Smooth muscle cell (in vitro differentiated cells): ENCODE measurements around the gene SUPT16H. TPM values are rescaled to one million over a fixed set of nuclear protein-coding genes. Genes with fewer than 3 reads are reported as not detected.
"Not testable (repeated sequence)": the region's sequence is repeated elsewhere in the genome, so short reads cannot be mapped to it uniquely, and the experiment has no call there.

Source experiments
- DNase-seq: peaks from one replicate; lab custom pipeline; 2025; ENCODE audit not compliant: unreplicated experiment; lab: John Stamatoyannopoulos, UW
- H2AFZ ChIP-seq: fragments of 200-600 bp; sonication (generic); 2 replicates; pipeline ENCODE4 v1.6.0; 2016; ENCODE audit warnings: antibody characterized with exemption, low read depth, mild to moderate bottlenecking
- H3F3A ChIP-seq: fragments of 200-600 bp; sonication (generic); 2 replicates; pipeline ENCODE4 v1.6.0; 2017; ENCODE audit warnings: antibody characterized with exemption, low read depth
- H3K27ac ChIP-seq: fragments of 200-600 bp; sonication (generic); 2 replicates; pipeline ENCODE4 v1.5.1; 2016; ENCODE audit warnings: low read depth, mild to moderate bottlenecking
- H3K27me3 ChIP-seq: fragments of 200-600 bp; sonication (generic); 2 replicates; pipeline ENCODE4 v1.6.1; 2016; ENCODE audit warnings: low read depth, mild to moderate bottlenecking
- H3K36me3 ChIP-seq: fragments of 200-600 bp; sonication (generic); 2 replicates; pipeline ENCODE4 v1.5.1; 2016; ENCODE audit warnings: low read depth
- H3K4me1 ChIP-seq: fragments of 200-600 bp; sonication (generic); 2 replicates; pipeline ENCODE4 v1.5.1; 2016; ENCODE audit warnings: low read depth
- H3K4me2 ChIP-seq: fragments of 200-600 bp; sonication (generic); 2 replicates; pipeline ENCODE4 v1.6.0; 2016; ENCODE audit warnings: mild to moderate bottlenecking
- H3K4me3 ChIP-seq: fragments of 200-600 bp; sonication (generic); 2 replicates; pipeline ENCODE4 v1.5.1; 2016; ENCODE audit warnings: mild to moderate bottlenecking
- H3K79me2 ChIP-seq: fragments of 200-600 bp; sonication (generic); 2 replicates; pipeline ENCODE4 v1.6.0; 2016; ENCODE audit warnings: low read depth, mild to moderate bottlenecking
- H3K9ac ChIP-seq: fragments of 200-600 bp; sonication (generic); 2 replicates; pipeline ENCODE4 v1.6.0; 2016; ENCODE audit warnings: low read depth
- H3K9me3 ChIP-seq: fragments of 200-600 bp; sonication (generic); replicated peaks from 2 replicates; pipeline ENCODE4 v1.5.1; 2016; ENCODE audit warnings: low read depth
- H4K20me1 ChIP-seq: fragments of 200-600 bp; sonication (generic); 2 replicates; pipeline ENCODE4 v1.6.0; 2016; ENCODE audit warnings: low read depth
- CTCF ChIP-seq: fragments of 200-600 bp; sonication (generic); IDR thresholded peaks from 2 replicates; pipeline ENCODE4 v1.5.1; 2017; ENCODE audit warnings: borderline replicate concordance, mild to moderate bottlenecking, antibody characterized with exemption; ENCODE audit not compliant: insufficient read depth, poor library complexity, severe bottlenecking
- WGBS: methylation state at CpG from one replicate; pipeline ENCODE4 v1.1.7; 2016; ENCODE audit warnings: low lambda C conversion rate; 5-methylcytosine and 5-hydroxymethylcytosine counted together
- polyA plus RNA-seq: library from polyadenylated mRNA; unstranded; fragments of >200 nt; fragmentation: Nextera tagmentation; extraction: Ambion mirVana; gene quantifications from 2 replicates; pipeline ENCODE4 v1.2.1, GENCODE V29; 2016
- total RNA-seq: library from RNA; depleted of rRNA; stranded (reverse); fragments of >200 nt; gene quantifications from 2 replicates; pipeline ENCODE4 v1.2.3, GENCODE V29; 2014

SUPT16H gene
- total and polyA plus RNA-seq, 2 experiments from 2014 or later = 52.3 to 68.0 TPM

- under 1% methylated on average over 39 of the region's 39 CpGs for WGBS
- DNase-seq = peak; percentile 47
- Histone ChIP-seq H3K27ac (peak overlapping the region; percentile 97), H3K4me1 (peaks cover 23% of the 10 kb centered on the region), H2AFZ (peak overlapping the region; percentile 77), H3K9ac (peak overlapping the region; percentile 96), H3K4me3 (peak overlapping the region; percentile 84), H3K4me2 (peak overlapping the region; percentile 98), H3F3A (peaks cover 15% of the 10 kb centered on the region), H3K79me2 (peaks cover 55% of the 10 kb centered on the region), H3K36me3 (peaks cover 2% of the 10 kb centered on the region), H3K9me3 (no peaks in the 10 kb centered on the region), H4K20me1 (peaks cover 44% of the 10 kb centered on the region), H3K27me3 (no peaks in the 10 kb centered on the region)
- TF ChIP-seq CTCF = no peak
Measured at GRCh38 chr14:21382886-21383847, 652 bp downstream of the SUPT16H start.

- H3K4me2 ChIP-seq = peak overlapping the region; percentile 98
- H3K27me3 ChIP-seq = no peaks in the 10 kb centered on the region
- H3K9me3 ChIP-seq = no peaks in the 10 kb centered on the region
- peak overlapping the region; percentile 97 for H3K27ac ChIP-seq
- peaks cover 50% of the 10 kb centered on the region for H4K20me1 ChIP-seq
- peak overlapping the region; percentile 2 for H3K9ac ChIP-seq
- peak overlapping the region; percentile 84 for H3K4me3 ChIP-seq
- H3F3A ChIP-seq = peaks cover 15% of the 10 kb centered on the region
- no peak for TF ChIP-seq CTCF
- H3K36me3 ChIP-seq = no peaks in the 10 kb centered on the region
- H3K79me2 ChIP-seq = peaks cover 64% of the 10 kb centered on the region
- DNase-seq = no peak
- no peak overlapping the region for H2AFZ ChIP-seq
- H3K4me1 ChIP-seq = peaks cover 23% of the 10 kb centered on the region
Measured at GRCh38 chr14:21382095-21382494, 1.7 kb downstream of the SUPT16H start.

- Histone ChIP-seq H2AFZ (no peak overlapping the region), H3K79me2 (peaks cover 89% of the 10 kb centered on the region), H3K4me3 (no peak overlapping the region), H3K27me3 (no peaks in the 10 kb centered on the region), H4K20me1 (peaks cover 77% of the 10 kb centered on the region), H3F3A (peaks cover 8% of the 10 kb centered on the region), H3K9ac (no peak overlapping the region), H3K36me3 (no peaks in the 10 kb centered on the region), H3K4me1 (peaks cover 19% of the 10 kb centered on the region), H3K27ac (no peak overlapping the region), H3K9me3 (no peaks in the 10 kb centered on the region), H3K4me2 (no peak overlapping the region)
- no peak for TF ChIP-seq CTCF
- WGBS = 93% methylated on average over 6 of the region's 6 CpGs
- DNase-seq = no peak
Measured at GRCh38 chr14:21379338-21379737, 4.5 kb downstream of the SUPT16H start.

- peaks cover 9% of the 10 kb centered on the region for H3K36me3 ChIP-seq
- H3K27ac ChIP-seq = no peak overlapping the region
- TF ChIP-seq CTCF = no peak
- DNase-seq = no peak
- no peaks in the 10 kb centered on the region for H3K4me1 ChIP-seq
- H3F3A ChIP-seq = no peaks in the 10 kb centered on the region
- H3K4me3 ChIP-seq = no peak overlapping the region
- H3K9ac ChIP-seq = no peak overlapping the region
- H3K4me2 ChIP-seq = no peak overlapping the region
- no peaks in the 10 kb centered on the region for H3K27me3 ChIP-seq
- no peak overlapping the region for H2AFZ ChIP-seq
- WGBS = 87% methylated on average over 1 of the region's 1 CpG
- H3K9me3 ChIP-seq = no peaks in the 10 kb centered on the region
- H4K20me1 ChIP-seq = peaks cover 48% of the 10 kb centered on the region
- peaks cover 42% of the 10 kb centered on the region for H3K79me2 ChIP-seq
Measured at GRCh38 chr14:21373980-21374379, 9.8 kb downstream of the SUPT16H start.

GRCh38 chr14:21372814-21373213 is 11.0 kb downstream of the SUPT16H start:
- H4K20me1 ChIP-seq = peaks cover 37% of the 10 kb centered on the region
- H3K27me3 ChIP-seq, H3K4me1 ChIP-seq, H2AFZ ChIP-seq, H3K4me2 ChIP-seq, H3K4me3 ChIP-seq, H3K9ac ChIP-seq, H3K27ac ChIP-seq, H3K9me3 ChIP-seq, DNase-seq, H3F3A ChIP-seq: not testable (repeated sequence)
- WGBS = 100% methylated on average over 1 of the region's 1 CpG
- H3K36me3 ChIP-seq = peaks cover 13% of the 10 kb centered on the region
- peaks cover 31% of the 10 kb centered on the region for H3K79me2 ChIP-seq
